GM19239 (cell line): ENCODE results near the gene SCN10A.

Experiments
- DNase-seq: peaks from one replicate; pipeline ENCODE4 v3.0.0; 2011; ENCODE audit warnings: low spot score; ENCODE audit not compliant: insufficient read length
- FAIRE-seq: peaks from 2 replicates; lab custom pipeline; 2011; peaks lifted over from hg19 to GRCh38; lab: Jason Lieb, UNC

Gene SCN10A

DNA sequence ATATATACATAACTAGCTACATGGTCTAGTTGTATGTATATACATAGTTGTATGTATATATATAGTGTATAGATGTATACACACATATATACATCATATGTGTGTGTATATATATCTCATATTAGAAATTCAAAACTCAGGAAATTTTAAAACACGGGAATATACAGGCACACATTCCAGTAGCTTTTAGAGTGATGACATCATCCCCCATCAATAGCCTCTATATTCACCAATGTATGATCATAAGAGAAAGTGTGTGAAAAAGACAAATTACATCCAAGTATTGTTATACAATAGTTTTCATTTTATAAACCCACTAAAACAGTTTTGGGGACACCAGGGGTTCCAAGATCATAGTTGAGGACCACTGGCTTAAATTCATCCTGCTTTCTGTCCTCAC lies 23.0 kb downstream of the SCN10A start:
- FAIRE-seq = no peak

GRCh38 chr3:38782148-38782547 lies 33.9 kb downstream of the SCN10A start:
- DNase-seq (no peak), FAIRE-seq (no peak)

More for the DNA sequence above, 23.0 kb downstream of the SCN10A start:
- no peak for DNase-seq

- FAIRE-seq (no peak), DNase-seq (no peak)
These were observed 42.5 kb downstream of the SCN10A start for GRCh38 chr3:38773528-38773927.

DNA sequence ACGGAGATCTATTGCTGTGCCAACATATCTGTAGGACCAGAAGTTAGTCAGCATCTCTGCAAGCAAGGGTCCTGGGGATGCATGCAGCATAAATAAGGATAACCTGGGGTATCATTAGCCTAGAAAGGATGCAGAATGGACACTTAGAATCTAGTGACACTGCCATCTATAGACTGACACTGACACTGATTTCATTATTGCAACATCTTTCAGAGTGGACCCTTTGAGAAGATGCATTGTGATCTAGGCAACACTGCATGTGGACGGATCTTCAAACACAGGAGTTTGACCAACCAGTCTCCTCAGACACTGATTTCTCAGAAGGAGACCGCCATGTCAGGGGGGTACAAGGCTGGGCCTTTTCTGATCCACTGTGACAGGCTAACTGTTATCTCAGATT lies 52.4 kb downstream of the SCN10A start:
- DNase-seq = no peak
- no peak for FAIRE-seq

DNA sequence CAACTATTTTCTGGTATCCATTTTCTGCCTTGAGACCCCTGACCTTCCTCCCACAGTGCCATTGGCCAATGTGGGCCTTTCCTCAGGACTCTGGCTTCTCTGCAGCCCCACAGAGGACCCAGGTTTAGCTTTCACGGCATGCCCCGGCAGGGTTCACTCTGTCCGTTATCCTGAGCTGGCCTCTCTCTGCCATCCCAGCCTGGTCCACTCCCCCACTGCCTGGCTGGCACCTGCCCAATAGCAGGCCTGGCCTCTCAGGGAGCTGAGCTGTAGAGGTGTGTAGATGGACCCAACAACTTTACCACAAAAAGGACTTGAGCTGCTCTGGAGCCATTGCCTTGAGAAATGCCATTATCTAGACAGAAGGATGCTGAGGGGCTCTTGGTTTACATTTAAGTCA lies 57.5 kb downstream of the SCN10A start:
- FAIRE-seq (no peak), DNase-seq (no peak)

GRCh38 chr3:38757721-38758120 lies 58.3 kb downstream of the SCN10A start:
- no peak for DNase-seq
- FAIRE-seq = no peak

- FAIRE-seq = no peak
- no peak for DNase-seq
These were observed 59.1 kb downstream of the SCN10A start for GRCh38 chr3:38756892-38757291.

DNA sequence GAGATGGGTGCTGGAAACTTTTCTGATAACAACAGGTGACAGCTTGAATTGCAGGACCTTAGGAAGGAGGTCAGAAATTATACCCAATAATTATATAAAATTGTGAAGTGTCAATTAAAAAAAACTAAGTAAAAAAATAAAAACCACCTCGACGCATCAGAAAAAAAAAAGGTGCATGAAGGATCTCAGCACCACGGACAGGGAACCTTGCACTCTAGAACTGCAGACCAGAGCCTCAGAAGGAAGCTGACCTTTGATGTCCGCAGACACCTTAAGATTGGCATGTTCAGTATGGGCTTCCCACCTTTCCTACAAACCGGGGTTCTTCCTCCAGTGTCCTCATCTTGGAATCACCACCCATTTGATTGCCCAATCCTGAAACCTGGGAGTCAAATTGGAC lies 60.9 kb downstream of the SCN10A start:
- no peak for DNase-seq
- FAIRE-seq = no peak

DNA sequence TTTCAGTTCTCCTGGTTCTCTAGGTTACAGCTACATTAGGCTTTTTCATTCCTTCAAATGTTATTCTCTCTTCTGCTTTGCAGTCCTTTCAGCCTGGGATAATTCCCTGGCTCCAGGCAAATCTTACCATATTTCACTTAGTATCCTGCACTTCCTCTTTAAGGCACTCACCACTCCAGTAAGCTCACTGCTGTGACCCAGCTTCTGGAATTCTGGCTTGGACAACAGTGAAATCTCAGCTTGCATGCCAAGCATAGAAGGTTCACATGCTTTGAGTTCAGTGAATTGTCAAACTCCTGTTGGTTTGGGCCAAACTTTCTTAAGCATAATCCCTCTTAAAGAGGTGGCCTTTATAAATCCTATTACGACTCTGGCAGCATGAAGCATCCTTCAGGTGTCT lies 69.4 kb downstream of the SCN10A start:
- DNase-seq = no peak
- no peak for FAIRE-seq

DNA sequence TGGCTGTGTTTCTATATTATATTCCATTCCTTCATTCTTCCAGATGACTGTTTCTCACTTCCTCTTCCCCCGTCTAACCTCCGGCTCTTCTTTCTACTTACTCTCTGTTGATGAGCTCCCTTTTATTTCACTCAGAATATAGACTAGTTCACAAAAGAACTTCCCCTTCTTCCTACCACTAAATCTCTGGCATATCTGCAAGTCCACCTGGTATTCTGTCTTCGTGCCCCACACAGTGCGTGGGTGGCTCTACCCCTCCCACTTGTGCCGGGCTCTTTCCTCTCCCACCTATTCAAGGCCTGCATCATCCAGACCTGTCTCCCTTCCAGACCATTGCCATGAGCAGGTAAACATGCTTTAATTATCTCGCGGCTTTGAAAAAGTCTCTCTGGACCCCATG lies 73.0 kb downstream of the SCN10A start:
- DNase-seq (no peak), FAIRE-seq (no peak)

GRCh38 chr3:38742550-38742949 lies 73.5 kb downstream of the SCN10A start:
- DNase-seq (no peak), FAIRE-seq (no peak)

DNA sequence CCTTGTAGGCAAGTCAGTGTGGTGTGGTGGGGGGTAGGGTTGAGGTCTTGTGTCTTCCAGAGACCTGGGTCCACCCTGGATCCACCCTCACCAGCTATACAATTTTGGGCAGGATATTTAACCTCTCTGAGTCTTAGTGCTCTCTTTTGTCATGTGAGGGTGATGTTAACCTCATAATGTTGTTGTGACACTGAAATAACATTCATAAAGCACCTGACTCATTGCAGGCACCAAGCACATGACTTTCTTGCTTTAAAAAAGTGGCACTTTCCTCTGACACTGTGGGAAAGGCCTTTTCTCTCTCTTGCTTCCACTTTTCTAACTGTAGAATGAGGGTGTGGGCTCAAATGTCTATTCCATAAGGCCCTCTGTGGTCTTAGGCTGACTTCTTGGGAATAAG lies 75.5 kb downstream of the SCN10A start:
- FAIRE-seq = no peak
- DNase-seq = no peak

- DNase-seq = no peak
- no peak for FAIRE-seq
These were observed 76.1 kb downstream of the SCN10A start for GRCh38 chr3:38739931-38740330.

DNA sequence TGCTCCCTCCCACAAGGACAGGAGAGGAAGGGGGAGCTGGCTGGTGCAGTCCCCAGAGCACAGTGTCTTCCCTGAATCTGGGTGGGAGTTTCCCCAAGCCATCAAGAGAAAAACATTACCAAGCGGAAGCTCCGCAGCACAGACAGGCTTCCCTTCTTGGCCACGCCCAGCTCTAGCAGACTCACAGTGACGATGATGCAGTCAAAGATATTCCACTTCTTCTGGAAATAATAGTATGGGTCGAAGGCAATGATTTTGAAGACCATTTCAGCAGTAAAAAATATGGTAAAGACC lies 76.7 kb downstream of the SCN10A start:
- no peak for DNase-seq
- no peak for FAIRE-seq

DNA sequence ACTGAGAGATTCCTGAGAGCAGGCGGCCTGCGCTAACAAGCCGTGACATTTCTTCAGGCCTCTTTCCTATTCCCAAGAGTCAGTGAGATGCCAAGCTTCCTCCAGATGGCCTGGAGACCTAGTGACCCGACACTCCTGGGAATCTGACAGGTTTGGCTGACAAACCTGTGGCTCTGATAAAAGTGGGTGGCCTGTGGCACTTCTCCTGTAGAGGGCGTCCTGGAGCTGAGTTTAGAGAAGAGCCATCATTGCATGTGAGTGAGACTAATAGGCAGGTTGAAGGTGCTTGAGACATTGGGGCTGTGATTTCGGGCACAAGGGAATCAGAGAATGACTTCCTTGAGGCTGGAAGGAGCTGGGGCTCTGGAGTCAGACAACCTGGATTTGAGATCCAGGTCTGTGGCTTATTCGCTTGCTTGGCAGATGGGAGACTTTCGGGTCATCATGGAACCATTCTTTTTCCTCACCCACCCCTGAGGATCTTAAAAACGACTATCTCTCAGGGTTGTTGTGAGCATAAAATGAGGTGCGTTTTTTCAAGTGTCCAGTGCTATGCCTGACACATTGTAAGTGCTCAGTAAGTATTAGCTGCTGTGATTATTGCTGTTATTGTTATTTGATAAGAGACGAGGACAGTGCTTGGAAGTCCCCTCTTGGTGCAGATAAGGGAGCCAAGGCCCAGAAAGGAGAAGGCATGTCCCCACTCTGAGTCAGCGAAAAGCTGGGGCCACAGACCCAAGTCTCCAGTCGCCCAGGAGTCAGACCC lies 77.2 kb downstream of the SCN10A start:
- FAIRE-seq (peak; percentile 70), DNase-seq (peak; percentile 13)

DNA sequence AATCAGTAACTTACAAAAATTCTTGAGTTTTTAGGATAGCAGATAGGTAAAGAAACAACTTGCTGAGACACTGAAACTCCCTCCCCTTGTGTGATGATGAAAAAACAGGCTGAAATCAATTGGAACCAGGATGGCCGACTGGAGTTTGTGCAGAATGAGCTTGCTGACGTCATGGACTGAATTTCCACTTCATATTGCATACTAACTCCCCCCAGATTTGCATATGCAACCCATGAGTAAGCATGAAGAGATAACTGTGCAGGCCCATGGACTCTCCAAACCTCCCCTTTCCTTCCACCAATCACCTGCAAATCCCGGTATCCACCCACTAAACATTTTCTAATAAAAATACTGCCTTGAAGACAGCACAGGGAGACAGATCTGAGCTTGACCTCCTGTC lies 84.5 kb downstream of the SCN10A start:
- FAIRE-seq (no peak), DNase-seq (no peak)

GRCh38 chr3:38730281-38730680 lies 85.7 kb downstream of the SCN10A start:
- FAIRE-seq (no peak), DNase-seq (no peak)

- DNase-seq (no peak), FAIRE-seq (no peak)
These were observed 88.0 kb downstream of the SCN10A start for GRCh38 chr3:38728008-38728407.

- DNase-seq = no peak
- no peak for FAIRE-seq
These were observed 89.3 kb downstream of the SCN10A start for GRCh38 chr3:38726751-38727150.

- FAIRE-seq = no peak
- no peak for DNase-seq
These were observed 90.1 kb downstream of the SCN10A start for GRCh38 chr3:38725726-38726419.

DNA sequence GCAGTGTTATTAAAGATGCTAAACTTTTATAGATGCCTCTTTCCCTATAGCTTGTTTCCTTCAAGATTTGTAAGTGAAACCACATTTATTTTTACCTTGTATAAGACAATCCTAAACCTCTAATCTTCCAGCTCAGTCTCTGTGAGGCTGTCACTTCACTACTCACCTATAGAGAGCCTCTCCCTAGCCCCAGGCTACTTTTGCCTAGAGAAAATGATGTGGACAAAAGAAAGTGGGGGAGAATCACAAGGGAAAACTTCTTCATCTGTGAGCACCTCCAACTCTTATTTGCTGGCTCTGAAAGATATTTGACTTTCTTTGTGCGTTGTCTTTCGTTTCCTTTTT lies 91.7 kb downstream of the SCN10A start:
- FAIRE-seq (no peak), DNase-seq (no peak)
